ENCODE data around the gene NUP210.
"Not testable (repeated sequence)": the region's sequence is repeated elsewhere in the genome, so short reads cannot be mapped to it uniquely, and the experiment has no call there.

The NUP210 gene

GRCh38 chr3:13404626-13405452 is 15.3 kb downstream of the NUP210 start:
- no peak for DNase-seq

GRCh38 chr3:13403847-13404246 is 16.3 kb downstream of the NUP210 start:
- no peak for DNase-seq

GRCh38 chr3:13403213-13403819 is 16.8 kb downstream of the NUP210 start:
- DNase-seq: no peak

- no peak for DNase-seq
Measured at GRCh38 chr3:13401149-13401548, 19.0 kb downstream of the NUP210 start.

- no peak for DNase-seq
Measured at GRCh38 chr3:13400114-13400673, 19.9 kb downstream of the NUP210 start.

- no peak for DNase-seq
Measured at GRCh38 chr3:13399603-13400002, 20.5 kb downstream of the NUP210 start.

- DNase-seq: no peak
Measured at GRCh38 chr3:13397316-13397715, 22.8 kb downstream of the NUP210 start.

- DNase-seq: no peak
Measured at GRCh38 chr3:13394363-13394762, 25.8 kb downstream of the NUP210 start.

GRCh38 chr3:13393427-13394360 is 26.4 kb downstream of the NUP210 start:
- no peak for DNase-seq

GRCh38 chr3:13391308-13391707 is 28.8 kb downstream of the NUP210 start:
- DNase-seq: peak in 1 of 2 experiments; percentile 6

GRCh38 chr3:13389378-13389777 is 30.7 kb downstream of the NUP210 start:
- no peak for DNase-seq

- DNase-seq: no peak
Measured at GRCh38 chr3:13388816-13389215, 31.3 kb downstream of the NUP210 start.

- DNase-seq: no peak
Measured at GRCh38 chr3:13385373-13385965, 34.7 kb downstream of the NUP210 start.

- no peak for DNase-seq
Measured at GRCh38 chr3:13380971-13381370, 39.2 kb downstream of the NUP210 start.

- no peak for DNase-seq
Measured at GRCh38 chr3:13379201-13379830, 40.8 kb downstream of the NUP210 start.

- no peak for DNase-seq
Measured at GRCh38 chr3:13378155-13378554, 42.0 kb downstream of the NUP210 start.

- DNase-seq: not testable (repeated sequence)
Measured at GRCh38 chr3:13377741-13378140, 42.4 kb downstream of the NUP210 start.

- no peak for DNase-seq
Measured at GRCh38 chr3:13377021-13377420, 43.1 kb downstream of the NUP210 start.

GRCh38 chr3:13376091-13376490 is 44.0 kb downstream of the NUP210 start:
- no peak for DNase-seq

- no peak for DNase-seq
Measured at GRCh38 chr3:13375464-13375863, 44.7 kb downstream of the NUP210 start.

- no peak for DNase-seq
Measured at GRCh38 chr3:13373975-13374586, 46.0 kb downstream of the NUP210 start.

GRCh38 chr3:13372656-13373055 is 47.5 kb downstream of the NUP210 start:
- no peak for DNase-seq

Data from stimulated activated CD4-positive, alpha-beta T cell treated with anti-CD3 and anti-CD28 coated beads, Interleukin-4, amount 100 ng/mL, for 4 hours (primary cell).